HG02588 (cell line): ENCODE data around the gene PDPK1.
"Not testable (repeated sequence)": the region's sequence is repeated elsewhere in the genome, so short reads cannot be mapped to it uniquely, and the experiment has no call there.

Experiments used
- ATAC-seq: cut with Tn5 transposase; IDR thresholded peaks from one replicate; pipeline ENCODE4 v1.9.1; 2021; ENCODE audit warnings: mild to moderate bottlenecking, moderate library complexity; ENCODE audit not compliant: unreplicated experiment

The PDPK1 gene

DNA sequence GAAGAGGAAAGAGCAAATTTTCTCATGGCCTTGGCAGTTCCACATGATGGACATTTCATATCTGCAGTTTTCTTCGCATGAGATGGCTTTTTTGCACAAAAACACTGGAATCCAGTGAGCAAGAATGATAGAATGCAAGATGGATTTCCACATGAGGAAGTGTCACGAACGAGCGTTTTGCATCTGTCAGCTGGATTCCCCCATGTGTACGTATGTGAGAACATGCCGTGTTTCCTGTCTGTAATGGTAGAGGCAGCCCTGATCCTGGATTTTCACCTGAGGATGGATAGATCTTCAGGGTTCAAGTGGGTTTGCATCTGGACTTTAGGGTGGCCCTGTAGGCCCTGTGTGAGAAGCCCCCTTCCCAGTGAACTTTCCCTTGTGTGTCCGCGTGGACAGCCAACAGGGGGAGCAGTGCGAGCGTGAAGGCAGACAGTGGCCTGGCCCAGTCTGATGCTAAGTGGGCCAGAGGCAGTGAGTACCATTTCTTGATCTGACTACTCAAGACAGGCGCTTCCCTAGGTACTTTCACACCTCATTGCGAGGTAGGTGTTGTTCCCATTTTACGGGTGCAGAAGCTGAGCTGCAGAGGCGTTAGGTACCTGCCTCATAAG, 2.1 kb downstream of the PDPK1 start:
- ATAC-seq, result not testable (repeated sequence)

DNA sequence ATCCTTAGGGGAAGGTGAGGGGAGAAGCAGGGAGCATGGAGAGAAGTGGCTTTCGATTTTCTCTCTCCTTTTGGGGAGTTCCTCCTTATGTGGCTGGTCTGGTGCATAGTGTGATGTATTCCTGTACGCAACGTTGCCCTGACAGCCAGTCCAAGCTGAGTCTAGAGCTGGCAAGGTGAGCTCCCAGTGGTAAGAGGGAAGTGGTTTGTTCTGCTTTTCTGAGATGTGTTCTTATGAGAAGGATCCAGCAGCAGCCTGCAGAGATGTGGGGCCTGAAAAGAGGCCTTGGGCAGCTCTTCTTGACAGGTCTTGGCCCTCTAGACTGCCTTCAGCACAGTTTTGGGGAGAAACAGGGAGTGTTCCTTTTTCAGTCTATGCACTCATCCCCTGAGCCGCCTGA, 3.1 kb downstream of the PDPK1 start:
- ATAC-seq, result not testable (repeated sequence)

DNA sequence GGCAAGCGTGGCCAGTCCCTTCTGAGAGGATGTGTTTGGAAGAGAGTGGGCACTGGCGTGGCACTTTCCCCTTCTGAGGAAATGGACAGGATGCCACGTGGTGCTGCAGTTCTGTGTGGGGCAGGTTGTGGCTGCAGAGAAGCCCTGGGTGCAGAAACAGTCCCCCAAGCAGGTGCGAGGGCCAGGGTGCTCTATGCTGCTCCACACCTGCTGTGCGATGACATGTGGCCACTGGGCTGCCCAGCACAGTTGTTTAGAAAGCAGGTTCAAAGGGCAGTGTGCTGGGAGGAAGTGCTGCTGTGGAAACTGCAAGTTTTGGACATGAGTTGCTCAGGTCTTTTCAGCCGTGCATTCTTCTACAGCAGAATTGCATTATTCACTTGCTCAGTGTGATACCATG, 3.6 kb downstream of the PDPK1 start:
- ATAC-seq, result not testable (repeated sequence)

DNA sequence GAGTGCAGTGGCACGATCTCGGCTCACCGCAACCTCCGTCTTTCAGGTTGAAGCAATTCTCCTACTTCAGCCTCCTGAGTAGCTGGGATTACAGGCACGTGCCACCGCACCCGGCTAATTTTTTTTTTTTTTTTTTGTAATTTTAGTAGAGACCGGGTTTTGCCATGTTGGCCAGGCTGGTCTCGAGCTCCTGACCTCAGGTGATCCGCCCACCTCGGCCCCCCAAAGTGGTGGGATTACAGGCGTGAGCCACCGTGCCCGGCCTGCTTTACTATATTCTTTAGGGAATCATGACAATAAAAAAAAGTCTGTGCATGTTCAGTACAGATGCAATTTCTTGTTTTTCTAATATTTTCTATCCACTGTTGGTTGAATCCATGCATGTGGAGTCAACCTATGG, 6.0 kb downstream of the PDPK1 start:
- not testable (repeated sequence) for ATAC-seq

DNA sequence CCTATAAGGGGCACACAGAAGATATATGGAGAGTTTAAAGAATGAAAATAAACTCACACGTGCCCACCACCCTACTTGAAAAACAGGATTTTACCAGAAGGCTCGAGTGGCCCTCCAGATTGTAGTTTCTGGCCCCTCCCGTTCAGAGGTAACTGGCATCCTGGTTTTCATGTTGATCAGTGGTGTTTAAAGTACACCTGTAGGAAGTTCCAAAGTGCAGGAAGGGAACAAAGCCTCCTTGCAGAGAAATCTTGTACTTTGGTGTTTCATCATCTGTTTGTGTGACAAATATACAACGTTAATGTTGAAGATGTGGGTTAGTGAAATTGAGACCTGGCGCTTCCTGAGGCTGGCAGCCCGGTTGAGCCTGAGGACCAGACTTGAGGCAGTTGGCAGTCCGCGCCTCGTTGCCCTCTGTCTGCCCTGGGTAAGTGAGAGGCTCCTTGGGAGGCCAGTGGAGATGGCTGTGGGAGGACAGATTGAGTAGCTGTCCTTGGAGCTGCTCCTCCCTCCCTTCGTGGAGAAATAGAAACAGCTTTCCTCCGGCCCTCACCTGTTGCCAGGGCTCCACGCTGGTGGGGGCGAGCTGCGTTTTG, 12.6 kb downstream of the PDPK1 start:
- ATAC-seq, result not testable (repeated sequence)

DNA sequence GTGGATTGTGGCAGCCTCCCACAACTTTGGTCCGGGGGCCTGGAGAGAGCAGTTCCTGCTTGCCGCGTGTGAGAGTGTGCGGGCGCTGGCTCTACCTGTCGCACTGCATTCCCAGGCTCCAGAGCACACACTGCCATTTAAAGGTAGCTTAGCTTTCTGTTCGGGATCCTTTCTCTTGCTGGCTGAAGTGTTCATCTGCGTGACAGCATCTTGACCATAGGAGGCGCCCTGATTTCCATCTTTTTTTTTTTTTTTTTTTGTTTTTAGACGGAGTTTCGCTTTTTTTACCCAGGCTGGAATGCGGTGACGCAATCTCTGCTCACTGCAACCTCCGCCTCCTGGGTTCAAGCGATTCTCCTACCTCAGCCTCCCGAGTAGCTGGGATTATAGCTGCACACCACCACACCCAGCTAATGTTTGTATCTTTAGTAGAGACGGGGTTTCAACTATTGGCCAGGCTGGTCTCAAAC, 13.6 kb downstream of the PDPK1 start:
- not testable (repeated sequence) for ATAC-seq

DNA sequence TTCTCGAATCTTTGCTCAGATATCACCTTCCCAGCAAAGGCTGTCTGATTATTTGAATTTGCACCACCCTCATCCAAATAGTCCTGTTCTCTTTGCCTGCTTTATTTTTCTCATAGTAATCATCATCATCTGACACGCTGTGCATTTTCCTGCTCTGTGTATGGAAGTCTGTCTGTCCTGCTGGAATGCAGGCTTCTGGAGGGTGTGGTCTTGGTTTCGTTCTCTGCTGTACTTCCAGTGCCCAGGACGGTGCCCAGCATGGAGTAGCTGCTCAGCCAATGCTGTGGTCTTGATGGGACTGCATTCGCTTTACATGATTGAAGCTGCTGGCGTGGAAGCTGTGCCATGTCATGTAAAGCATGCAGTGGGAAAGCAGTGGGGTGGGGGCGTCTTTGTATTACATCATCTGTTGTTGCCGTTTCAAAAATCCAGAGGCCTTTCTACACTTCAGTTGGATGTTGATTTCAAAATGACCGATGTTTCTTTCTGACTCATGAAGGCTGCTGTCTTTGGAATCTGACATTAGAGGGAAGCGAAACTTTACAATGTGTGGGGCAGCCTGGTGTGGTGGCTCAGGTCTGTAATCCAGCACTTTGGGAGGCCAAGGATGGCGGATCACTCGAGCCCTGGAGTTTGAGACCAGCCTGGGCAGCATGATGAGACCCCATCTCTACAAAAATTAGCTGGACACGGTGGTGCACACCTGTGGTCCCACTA, 17.0 kb downstream of the PDPK1 start:
- not testable (repeated sequence) for ATAC-seq

DNA sequence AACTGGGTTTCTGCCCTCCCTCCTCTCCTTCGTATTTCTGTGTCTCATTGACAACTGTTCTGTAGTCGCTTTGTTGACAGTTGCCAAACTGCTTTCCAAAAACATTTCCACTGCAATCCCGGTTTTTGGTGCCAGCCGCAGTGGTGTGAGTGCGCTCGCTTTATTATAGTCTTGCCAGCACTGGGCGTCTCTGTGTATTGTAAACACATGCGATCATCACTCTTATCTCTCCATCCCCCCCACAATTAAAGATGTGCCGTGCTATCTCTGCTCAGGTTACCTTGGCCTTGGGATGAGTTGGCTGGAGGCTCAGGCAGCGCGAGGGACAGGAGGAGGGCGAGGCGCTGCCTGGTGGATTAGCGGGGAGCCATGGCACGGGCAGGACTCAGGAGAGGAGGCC, 19.3 kb downstream of the PDPK1 start:
- not testable (repeated sequence) for ATAC-seq

DNA sequence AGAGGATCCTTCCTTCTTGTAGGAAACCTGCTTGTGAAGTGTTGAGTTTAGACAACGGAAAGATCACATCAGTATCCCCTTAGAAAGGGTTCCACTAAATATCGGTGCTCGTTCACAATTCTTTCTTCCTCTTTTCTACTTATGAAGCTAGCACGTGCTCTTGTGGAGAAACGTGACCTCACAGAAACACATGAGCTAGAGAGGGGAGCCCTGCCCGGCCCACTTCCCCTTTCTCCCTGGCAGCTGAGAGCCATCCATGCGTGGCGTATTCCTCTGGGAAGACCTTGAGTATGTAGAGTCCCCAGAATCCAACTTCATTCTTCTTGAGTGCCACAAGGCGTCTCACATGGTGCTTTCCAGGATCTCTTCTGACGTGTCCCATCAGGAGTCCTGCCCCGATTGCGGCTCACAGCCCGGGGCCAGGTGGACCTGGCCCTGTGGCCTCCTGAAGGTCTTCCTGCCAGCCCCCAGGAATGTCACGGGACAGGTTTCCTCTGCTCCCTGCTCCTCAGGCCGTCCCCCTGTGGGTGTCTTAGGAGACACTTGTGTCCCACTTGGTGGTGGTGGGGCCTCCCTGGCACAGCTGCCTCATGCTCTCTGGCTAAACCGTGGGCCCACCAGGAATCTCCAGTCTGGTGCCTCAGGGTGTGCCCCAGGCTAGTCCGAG, 22.4 kb downstream of the PDPK1 start:
- not testable (repeated sequence) for ATAC-seq

DNA sequence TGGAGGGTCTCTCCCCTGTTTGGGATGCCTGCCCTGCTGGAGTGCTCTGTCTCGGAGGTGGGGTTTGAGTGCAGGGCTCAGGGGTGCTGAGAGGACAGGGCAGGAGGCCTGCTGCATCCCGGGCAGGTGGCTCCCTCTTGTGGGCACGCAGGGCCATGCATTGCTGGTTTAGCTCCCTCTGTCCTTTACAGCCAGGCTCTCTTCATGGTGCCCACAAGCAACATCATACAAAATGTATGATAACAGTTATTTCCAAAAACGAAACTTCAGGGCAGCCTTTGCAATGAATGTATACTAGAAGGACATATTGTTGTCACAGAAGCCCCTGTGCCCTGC, 22.9 kb downstream of the PDPK1 start:
- not testable (repeated sequence) for ATAC-seq

DNA sequence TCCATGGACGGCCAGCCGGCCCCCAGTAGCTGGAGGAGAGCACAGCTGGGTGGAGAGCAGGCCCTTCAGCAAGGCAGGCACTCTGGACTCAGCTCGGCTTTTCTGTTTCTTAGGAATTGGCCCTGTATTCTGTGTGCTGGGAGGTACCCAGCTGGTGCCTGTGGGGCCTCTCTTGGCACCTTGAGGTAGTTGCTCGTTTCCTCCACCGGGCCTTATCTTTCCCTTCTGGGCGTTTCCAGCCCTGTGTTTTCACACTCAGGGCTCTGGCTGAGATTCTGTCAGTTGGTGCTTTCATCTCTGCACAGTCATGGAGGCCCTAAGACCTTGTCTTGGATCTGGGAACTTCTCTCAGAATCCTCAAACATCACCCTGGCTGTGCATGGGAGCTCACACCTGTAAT, 29.7 kb downstream of the PDPK1 start:
- not testable (repeated sequence) for ATAC-seq

DNA sequence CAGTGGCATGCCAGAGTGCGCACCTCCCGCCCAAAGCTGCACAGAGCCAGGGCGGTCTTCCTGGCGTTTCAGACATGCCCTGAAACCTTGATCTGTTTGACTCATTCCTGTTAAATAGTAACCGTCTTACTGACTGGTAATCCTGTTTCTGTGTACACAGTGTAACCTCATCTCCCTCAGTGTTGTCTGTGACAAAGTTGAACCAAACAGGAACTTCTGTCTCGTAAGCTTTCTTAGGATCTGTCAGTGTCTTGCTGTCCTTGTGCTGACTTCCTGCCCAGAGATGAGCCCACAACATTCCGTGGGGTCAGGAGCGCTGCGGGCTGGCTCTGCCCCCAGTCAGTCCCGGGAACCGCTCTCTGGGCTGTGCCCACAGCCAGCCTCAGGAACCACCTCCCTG, 30.8 kb downstream of the PDPK1 start:
- ATAC-seq, result not testable (repeated sequence)

DNA sequence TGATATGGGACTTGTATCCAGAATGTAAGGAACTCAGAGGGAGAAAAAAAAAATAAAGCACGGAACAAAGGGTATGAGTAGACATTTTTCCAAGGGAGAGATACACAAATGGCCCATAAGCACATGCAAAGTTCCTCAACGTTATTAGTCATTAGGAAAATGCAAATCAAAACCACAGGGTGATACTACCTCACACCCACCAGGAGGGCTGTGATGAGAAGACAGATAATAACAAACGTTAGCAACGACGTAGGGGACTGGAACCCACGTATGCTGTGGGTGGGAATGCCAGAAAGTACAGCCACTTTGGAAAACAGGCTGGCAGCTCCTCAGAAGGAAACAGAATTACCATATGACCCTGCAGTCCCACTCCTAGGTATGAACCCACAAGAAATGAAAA, 34.9 kb downstream of the PDPK1 start:
- not testable (repeated sequence) for ATAC-seq

DNA sequence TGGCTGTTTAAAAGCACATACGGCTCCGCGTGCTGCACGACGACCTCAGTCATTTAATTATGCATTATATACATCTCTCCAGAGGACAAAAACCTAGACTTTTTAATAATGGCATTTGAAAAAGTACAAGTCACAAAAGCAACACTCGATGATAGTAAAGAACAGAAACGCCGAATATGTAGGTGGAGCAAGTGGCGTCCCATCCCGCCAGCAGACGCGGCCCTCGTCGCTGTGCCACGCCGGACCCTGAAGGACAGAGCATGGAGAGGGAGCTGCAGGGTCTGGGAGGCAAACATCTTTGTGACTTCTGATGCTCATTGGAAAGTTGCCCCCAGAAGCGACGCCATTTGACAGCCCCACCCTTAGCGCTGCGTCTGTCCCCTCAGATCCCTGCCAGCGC, 38.0 kb downstream of the PDPK1 start:
- not testable (repeated sequence) for ATAC-seq

DNA sequence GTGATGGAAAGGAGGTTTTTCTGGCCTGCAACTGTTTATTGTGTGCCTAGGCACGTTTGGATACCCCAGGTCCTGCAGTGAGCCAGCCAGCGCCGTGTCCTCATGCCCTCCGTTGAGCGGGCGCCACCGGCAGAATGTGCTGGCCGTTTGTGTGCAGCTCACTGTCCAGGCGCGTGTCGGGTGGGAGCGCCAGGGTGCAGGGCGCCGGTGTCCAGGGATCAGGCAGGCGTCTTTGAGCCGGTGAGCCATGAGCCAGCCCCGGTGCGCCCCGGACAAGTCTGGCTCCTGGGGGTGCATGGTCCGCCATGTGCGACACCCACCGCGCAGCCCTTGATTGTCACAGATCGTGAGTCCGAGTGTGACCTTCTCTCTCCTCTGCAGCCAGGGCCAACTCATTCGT, 39.2 kb downstream of the PDPK1 start:
- not testable (repeated sequence) for ATAC-seq

DNA sequence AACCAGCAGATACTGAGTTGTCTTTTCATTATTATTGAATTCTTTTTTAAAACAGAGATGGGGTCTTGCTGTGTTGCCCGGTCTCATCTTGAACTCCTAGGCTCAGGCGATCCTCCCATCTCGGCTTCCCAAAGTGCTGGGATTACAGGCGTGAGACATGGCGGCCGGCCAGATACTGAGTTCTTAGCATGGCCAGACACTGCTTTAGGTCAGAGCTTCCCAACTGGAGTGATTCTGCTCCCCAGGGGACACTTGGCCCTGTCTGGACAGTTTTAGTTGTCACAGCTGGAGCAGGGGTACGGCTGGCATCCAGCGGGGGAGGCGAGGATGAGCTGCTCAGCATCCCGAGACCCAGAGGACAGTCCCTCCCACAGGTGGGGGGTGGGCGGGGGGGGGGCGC, 41.1 kb downstream of the PDPK1 start:
- not testable (repeated sequence) for ATAC-seq

DNA sequence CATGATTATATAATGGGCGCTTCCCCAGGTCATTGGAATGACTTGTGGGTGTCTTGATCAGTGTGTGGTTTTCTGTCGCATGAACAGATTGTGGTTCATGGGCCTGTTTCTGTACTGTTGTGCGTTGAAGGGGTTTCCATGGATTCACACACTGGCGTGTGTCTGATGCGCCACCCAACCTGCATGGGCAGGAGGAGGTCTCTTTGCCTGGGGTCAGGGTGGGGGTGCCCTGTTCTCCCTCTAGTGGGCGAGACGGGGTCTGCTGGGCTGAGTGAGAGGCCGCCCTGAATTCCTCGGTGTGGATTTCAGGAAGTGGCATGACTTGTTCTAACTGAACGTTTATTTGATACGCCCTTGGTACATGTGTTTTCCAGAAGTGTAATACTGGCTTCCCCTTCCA, 42.3 kb downstream of the PDPK1 start:
- ATAC-seq, result not testable (repeated sequence)

DNA sequence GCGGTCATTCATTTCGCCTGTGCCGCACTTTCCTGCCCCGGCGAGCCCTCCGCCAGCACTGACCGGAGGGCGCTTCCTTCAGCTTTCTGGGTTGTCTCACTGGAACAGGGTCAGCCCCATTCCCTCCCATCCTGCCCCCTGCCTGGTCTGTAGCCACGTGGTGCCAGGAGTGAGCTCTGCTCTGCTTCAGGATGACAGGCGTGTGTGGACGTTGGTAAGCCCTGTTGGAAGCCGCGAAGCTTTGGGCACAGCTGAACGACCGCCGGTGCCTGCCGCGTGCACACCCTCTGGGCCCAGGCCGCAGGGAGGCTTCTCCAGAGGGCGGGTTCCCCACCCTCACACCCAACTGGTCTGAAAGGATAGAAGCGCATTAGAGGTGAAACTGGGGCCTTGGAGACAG, 43.0 kb downstream of the PDPK1 start:
- ATAC-seq, result not testable (repeated sequence)

DNA sequence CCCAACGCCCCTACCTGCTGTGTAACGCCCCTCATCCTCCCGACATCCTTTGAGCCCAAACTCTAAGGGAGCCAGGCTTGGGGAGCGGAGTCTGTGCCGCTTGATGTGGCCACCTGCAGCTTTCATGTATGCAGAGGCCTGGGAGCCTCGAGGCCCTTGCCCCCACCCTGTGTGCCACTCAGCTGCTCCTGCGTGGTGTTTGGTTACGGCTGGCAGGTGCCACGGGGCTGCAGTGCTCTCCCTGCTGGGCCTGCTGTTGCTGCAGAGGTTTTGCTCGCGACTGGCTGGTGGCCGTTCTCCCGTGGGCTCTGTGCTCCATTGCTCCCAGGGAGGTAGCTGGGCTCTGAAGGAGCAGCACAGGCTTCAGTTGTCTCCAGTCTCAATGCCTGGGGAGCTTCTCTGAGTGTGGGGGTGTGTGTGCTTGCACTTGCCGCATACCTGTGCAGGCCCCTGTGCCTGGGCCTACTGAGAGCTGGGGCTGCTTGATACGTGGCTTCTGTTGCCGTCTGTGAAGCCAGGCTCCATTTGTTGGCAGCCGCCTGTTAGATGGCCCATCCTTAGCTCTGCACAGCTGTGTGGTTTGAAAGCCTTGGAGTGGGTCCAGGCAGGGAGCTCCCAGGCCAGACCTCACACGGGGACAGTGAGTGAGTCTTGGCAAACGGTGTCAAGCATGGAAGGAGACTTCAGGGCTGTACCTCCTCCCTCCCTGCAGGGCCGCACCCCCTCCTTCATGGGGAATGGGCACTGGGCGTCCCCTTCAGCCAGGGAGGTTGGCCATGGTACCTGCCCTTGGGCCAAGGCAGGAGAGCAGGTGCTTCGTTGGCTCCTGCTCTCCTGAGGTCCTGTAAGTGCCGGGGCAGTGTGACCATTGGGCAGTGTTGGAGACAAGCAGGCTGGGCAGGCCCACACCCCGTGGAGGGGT, 47.2 kb downstream of the PDPK1 start:
- ATAC-seq, result no peak

DNA sequence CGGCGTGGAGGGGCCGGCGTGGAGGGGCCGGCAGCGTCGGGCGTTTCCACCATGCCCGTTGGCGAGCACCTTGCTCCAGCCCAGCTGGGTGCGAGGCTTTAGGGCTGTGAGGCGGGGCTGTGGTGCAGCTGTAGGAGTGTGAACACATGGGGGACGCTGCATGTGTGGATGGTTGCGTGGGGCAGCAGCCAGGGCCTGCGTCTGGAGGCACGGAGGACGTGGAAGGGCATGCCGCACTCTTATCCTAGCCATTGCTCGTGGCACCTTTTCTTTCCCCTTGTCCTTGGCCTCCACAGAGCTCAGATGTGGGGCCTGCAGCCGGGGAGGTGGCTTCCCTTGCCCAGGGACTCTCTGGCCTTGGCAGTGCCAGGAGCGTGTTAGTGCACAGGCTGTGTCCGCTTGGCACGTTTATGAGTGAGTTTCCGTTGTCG, 47.8 kb downstream of the PDPK1 start:
- no peak for ATAC-seq

DNA sequence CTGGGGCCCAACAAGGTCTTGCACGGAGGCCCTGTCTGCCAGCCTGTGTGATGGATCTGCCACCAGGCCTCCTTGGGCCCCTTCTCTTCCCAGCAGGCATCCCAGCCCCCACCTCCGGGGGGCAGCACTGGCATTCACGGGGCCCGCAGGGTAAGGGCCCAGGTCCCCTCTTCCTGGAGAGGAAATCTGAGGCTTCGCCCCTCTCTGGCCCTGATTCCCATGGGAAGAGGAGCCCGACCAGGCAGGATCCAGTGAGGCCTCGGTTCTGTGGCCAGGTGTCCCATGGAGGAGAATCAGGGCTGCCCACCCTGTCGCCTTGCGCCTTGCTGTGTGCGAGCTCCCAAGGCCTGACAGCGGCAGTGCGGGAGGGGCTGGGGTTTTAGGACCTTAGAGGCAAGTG, 48.4 kb downstream of the PDPK1 start:
- ATAC-seq, result no peak
